Neural progenitor cell (in vitro differentiated cells): Measurements from ENCODE around the gene CDC42EP5.

ENCODE experiments used
- CTCF ChIP-seq: fragments of 200-600 bp; sonication (generic); IDR thresholded peaks from 2 replicates; pipeline ENCODE4 v1.5.1; 2017; ENCODE audit warnings: antibody characterized with exemption, mild to moderate bottlenecking
- EZH2 ChIP-seq: fragments of 200-600 bp; sonication (generic); IDR thresholded peaks from 2 replicates; pipeline ENCODE4 v1.6.1; 2017; ENCODE audit warnings: antibody characterized with exemption, mild to moderate bottlenecking, moderate library complexity
- EZH2phosphoT487 ChIP-seq: fragments of 200-600 bp; sonication (generic); IDR thresholded peaks from 2 replicates; pipeline ENCODE4 v1.6.1; 2017; ENCODE audit warnings: antibody characterized with exemption

- TF ChIP-seq CTCF = no peak
- TF ChIP-seq EZH2 = no peak
- TF ChIP-seq EZH2phosphoT487 = no peak
Measured at GRCh38 chr19:54517483-54517882, 44.4 kb upstream of the CDC42EP5 start.
